Gastroesophageal sphincter (tissue), 4 donors: ENCODE data around the gene SHISA3. TPM values are rescaled to one million over a fixed set of nuclear protein-coding genes. Genes with fewer than 3 reads are reported as not detected.

Source experiments
- ATAC-seq: fragments of 150-250 bp; one replicate; pipeline ENCODE4 v1.9.1; 2016; ENCODE audit warnings: mild to moderate bottlenecking, moderate library complexity
- H3K27ac ChIP-seq, 4 donors: fragments of 200-600 bp; sonication (generic) in 3 of 4; 1 replicate in 3 of 4; 2 replicates in 1 of 4; pipeline ENCODE4 v1.5.1; 2016 to 2019
- H3K27me3 ChIP-seq: fragments of 200-600 bp; sonication (generic); one replicate; pipeline ENCODE4 v1.5.1; 2019
- H3K36me3 ChIP-seq, 2 donors: fragments of 200-600 bp; sonication (generic); one replicate each; pipeline ENCODE4 v1.5.1; 2019; ENCODE audit warnings: control low read depth in 1 of 2
- H3K4me1 ChIP-seq, 3 donors: fragments of 200-600 bp; sonication (generic); 1 replicate in 2 of 3; 2 replicates in 1 of 3; pipeline ENCODE4 v1.5.1; 2016 to 2019; ENCODE audit warnings: control low read depth in 2 of 3
- H3K4me3 ChIP-seq, 2 donors: fragments of 200-600 bp; sonication (generic); one replicate each; pipeline ENCODE4 v1.5.1; 2019; ENCODE audit warnings: mild to moderate bottlenecking in 1 of 2, moderate library complexity in 1 of 2
- H3K9me3 ChIP-seq, 3 donors: fragments of 200-600 bp; sonication (generic); one replicate each; pipeline ENCODE4 v1.5.1; 2017 to 2019; ENCODE audit warnings: control low read depth in 2 of 3
- CTCF ChIP-seq, 4 experiments: fragments of 200-600 bp in 2 of 4; fragments of 450-650 bp in 2 of 4; sonication (generic) in 1 of 4; IDR thresholded peaks; one replicate each; pipeline ENCODE4 v1.5.1; 2017 to 2019; ENCODE audit warnings: antibody characterized with exemption in 4 of 4, mild to moderate bottlenecking in 2 of 4, moderate library complexity in 2 of 4
- EP300 ChIP-seq: sonication (generic); formaldehyde crosslinking; IDR thresholded peaks from one replicate; pipeline ENCODE4 v1.6.1; 2017; ENCODE audit warnings: antibody characterized with exemption, mild to moderate bottlenecking
- POLR2A ChIP-seq, 2 donors: fragments of 450-650 bp; IDR thresholded peaks; one replicate each; pipeline ENCODE4 v1.6.1; 2017; ENCODE audit warnings: antibody characterized with exemption in 2 of 2, mild to moderate bottlenecking in 2 of 2, moderate library complexity in 1 of 2
- POLR2AphosphoS5 ChIP-seq: sonication (generic); formaldehyde crosslinking; IDR thresholded peaks from one replicate; pipeline ENCODE4 v1.6.1; 2017; ENCODE audit warnings: antibody characterized with exemption
- WGBS, 2 donors: methylation state at CpG; one replicate each; pipeline ENCODE4 v1.1.5; 2018; ENCODE audit warnings: low coverage in 1 of 2; 5-methylcytosine and 5-hydroxymethylcytosine counted together
- total RNA-seq, 4 donors: library from RNA; depleted of rRNA; stranded (reverse); fragments of >200 nt; gene quantifications; one replicate each; pipeline ENCODE4 v1.1.0, GENCODE V29; 2016

SHISA3 gene
- total RNA-seq, 4 donors from 2014 or later: 6.3 to 13.5 (median 9.4) TPM

GRCh38 chr4:42412251-42412650, 15.0 kb downstream of the SHISA3 start:
- H3K27me3 ChIP-seq: no peaks in the 10 kb centered on the region
- TF ChIP-seq POLR2A (IDR thresholded peaks at IDR 0.05): no peak
- peak; percentile 40 for TF ChIP-seq POLR2AphosphoS5
- H3K27ac ChIP-seq: peak overlapping the region in 3 of 4 donors; percentile 18 to 36 (median 24)
- H3K9me3 ChIP-seq: no peaks in the 10 kb centered on the region
- H3K4me3 ChIP-seq: no peak overlapping the region
- ATAC-seq: peak; percentile 73
- WGBS, 2 donors: 27 to 52% methylated on average over 2 of the region's 2 CpGs
- no peaks in the 10 kb centered on the region for H3K36me3 ChIP-seq
- peaks cover 0 to 3% (median 0%) of the 10 kb centered on the region in 3 donors for H3K4me1 ChIP-seq

- Histone ChIP-seq H3K27ac (no peak overlapping the region), H3K36me3 (peaks cover 0 to 12% of the 10 kb centered on the region in 2 donors), H3K4me1 (peaks cover 0 to 3% (median 0%) of the 10 kb centered on the region in 3 donors), H3K27me3 (no peaks in the 10 kb centered on the region), H3K4me3 (no peak overlapping the region), H3K9me3 (no peaks in the 10 kb centered on the region)
- ATAC-seq: no peak
- TF ChIP-seq POLR2A (IDR thresholded peaks at IDR 0.05) (no peak), CTCF (IDR thresholded peaks at IDR 0.05) (no peak), EP300 (no peak), POLR2AphosphoS5 (no peak)
- WGBS, 2 donors: 63 to 75% methylated on average over 1 of the region's 1 CpG
Observed at GRCh38 chr4:42415281-42415680, 18.0 kb downstream of the SHISA3 start.

GRCh38 chr4:42416017-42416416, 18.7 kb downstream of the SHISA3 start:
- Histone ChIP-seq H3K9me3 (no peaks in the 10 kb centered on the region), H3K4me1 (peaks cover 0 to 3% (median 0%) of the 10 kb centered on the region in 3 donors), H3K4me3 (no peak overlapping the region), H3K27ac (no peak overlapping the region), H3K27me3 (no peaks in the 10 kb centered on the region), H3K36me3 (peaks cover 0 to 19% of the 10 kb centered on the region in 2 donors)
- TF ChIP-seq POLR2AphosphoS5 (no peak), CTCF (IDR thresholded peaks at IDR 0.05) (no peak), POLR2A (IDR thresholded peaks at IDR 0.05) (no peak), EP300 (no peak)
- no peak for ATAC-seq
- WGBS, 2 donors: 50 to 54% methylated on average over 3 of the region's 3 CpGs

GRCh38 chr4:42417550-42417949, 20.3 kb downstream of the SHISA3 start:
- Histone ChIP-seq H3K27ac (no peak overlapping the region), H3K4me1 (peaks cover 0 to 3% (median 0%) of the 10 kb centered on the region in 3 donors), H3K36me3 (peaks cover 0 to 35% of the 10 kb centered on the region in 2 donors), H3K4me3 (no peak overlapping the region), H3K27me3 (no peaks in the 10 kb centered on the region), H3K9me3 (no peaks in the 10 kb centered on the region)
- ATAC-seq: no peak
- WGBS, 2 donors: 83 to 88% methylated on average over 3 of the region's 3 CpGs
- no peak for TF ChIP-seq POLR2A (IDR thresholded peaks at IDR 0.05)
- no peak for TF ChIP-seq POLR2AphosphoS5
- no peak for TF ChIP-seq EP300
- TF ChIP-seq CTCF (IDR thresholded peaks at IDR 0.05): no peak

- no peaks in the 10 kb centered on the region for H3K4me1 ChIP-seq
- H3K27me3 ChIP-seq: no peaks in the 10 kb centered on the region
- 83 to 85% methylated on average over 3 to 5 of the region's 5 CpGs for WGBS, 2 donors
- no peak for TF ChIP-seq CTCF (IDR thresholded peaks at IDR 0.05)
- TF ChIP-seq POLR2AphosphoS5: no peak
- no peak for TF ChIP-seq POLR2A (IDR thresholded peaks at IDR 0.05)
- no peak for TF ChIP-seq EP300
- H3K27ac ChIP-seq: no peak overlapping the region
- H3K9me3 ChIP-seq: no peaks in the 10 kb centered on the region
- H3K36me3 ChIP-seq: peaks cover 0 to 37% of the 10 kb centered on the region in 2 donors
- no peak overlapping the region for H3K4me3 ChIP-seq
- ATAC-seq: no peak
Observed at GRCh38 chr4:42420140-42420539, 22.9 kb downstream of the SHISA3 start.
